GOT3 (cell line): ENCODE measurements around the gene DUOXA1.

Experiments
- DNase-seq: peaks from one replicate; lab custom pipeline; 2025; ENCODE audit warnings: mixed read lengths; lab: John Stamatoyannopoulos, UW

The DUOXA1 gene, protein sequence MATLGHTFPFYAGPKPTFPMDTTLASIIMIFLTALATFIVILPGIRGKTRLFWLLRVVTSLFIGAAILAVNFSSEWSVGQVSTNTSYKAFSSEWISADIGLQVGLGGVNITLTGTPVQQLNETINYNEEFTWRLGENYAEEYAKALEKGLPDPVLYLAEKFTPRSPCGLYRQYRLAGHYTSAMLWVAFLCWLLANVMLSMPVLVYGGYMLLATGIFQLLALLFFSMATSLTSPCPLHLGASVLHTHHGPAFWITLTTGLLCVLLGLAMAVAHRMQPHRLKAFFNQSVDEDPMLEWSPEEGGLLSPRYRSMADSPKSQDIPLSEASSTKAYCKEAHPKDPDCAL

GRCh38 chr15:45129651-45130129 is at the start of gene DUOXA1, which contains the start of gene DUOX1:
TSS of gene DUOXA1 (minus strand) at chr15:45129879. CDS start at chr15:45123014, 6,865 bp downstream.
TSS of gene DUOX1 (plus strand) at chr15:45129994. CDS start at chr15:45131967, 1,973 bp downstream.
- DNase-seq = no peak

GRCh38 chr15:45177285-45177684 is 47.6 kb upstream of the DUOXA1 start:
- DNase-seq = no peak

DNA sequence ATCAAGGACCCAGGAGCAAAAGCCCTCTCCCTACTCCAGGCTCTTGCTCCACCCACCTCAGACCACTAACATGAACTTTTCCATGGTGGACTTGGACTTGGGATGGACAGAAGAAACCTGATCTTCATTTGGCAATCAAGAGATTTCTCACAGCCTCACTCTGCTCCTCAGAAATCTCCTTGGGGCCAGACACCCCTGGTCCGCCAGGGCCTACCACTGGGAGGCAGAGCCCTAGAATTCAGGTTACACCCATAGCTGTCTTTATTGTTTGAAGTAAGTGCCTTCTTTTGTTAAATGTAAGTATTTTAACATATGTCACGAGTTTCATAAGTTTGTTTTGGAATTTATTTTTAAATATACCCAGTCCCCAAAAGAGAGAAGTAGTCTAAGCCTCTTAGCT is 44.9 kb upstream of the DUOXA1 start:
- no peak for DNase-seq

DNA sequence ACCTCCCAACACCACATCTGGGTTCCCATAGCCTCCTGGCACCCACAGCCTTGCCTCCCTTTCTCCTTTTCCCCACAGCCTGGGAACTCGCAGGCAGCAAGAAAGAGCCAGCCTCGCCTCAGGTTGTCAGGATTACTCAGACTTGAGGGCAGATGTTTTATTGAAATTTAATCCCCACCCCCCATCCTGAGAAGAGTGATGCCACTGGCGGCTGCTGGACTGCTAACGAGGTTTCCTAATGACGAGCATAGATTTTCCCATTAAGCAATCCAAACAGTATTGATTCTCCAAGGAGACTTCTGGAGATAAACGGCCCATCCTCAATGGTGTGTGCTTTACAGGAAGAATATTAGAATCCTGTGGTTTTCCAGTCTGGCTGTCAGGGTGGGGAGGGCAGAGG is 44.4 kb upstream of the DUOXA1 start:
- DNase-seq = no peak

GRCh38 chr15:45171912-45172311 is 42.2 kb upstream of the DUOXA1 start:
- no peak for DNase-seq

DNA sequence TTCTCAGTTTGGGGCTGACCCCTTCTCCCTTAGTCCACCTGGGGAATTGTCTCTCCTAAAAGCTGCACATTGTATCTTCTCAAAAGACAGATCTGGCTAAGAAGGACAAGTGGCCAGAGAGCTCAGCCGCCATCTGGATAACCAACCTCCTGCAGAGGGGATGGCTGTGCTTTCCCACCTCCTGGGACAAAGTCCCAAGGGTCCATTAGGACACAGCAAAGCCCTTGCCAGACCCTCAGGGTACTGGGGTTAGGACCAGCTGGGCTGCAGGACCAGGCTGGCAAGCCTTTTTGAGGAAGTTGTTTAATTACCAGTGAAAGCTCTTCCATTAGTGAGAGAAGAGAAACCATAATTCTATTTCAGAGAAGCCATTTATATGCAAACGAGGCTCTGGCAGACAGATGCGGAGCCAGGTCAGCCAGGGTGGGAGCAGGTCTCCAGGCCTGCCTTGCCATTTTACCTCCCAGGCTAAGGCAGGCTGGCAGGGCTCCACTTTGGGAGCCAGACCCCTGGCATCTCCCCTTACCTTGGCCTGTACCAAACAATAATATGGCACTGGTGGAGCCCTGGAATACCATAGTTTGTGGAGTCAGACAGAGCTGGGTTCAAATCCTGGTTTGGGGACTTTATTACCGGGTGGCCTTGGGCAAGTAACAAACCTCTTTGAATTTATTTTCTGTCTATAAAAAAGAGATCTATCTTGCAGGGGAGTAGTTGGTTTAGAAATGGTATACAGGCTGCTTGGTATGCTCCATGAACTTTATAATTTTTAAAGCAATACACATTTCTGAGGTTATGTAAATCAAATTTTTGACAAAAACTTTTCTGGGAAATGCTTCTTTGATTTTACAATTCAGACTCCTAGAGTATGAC is 40.2 kb upstream of the DUOXA1 start:
- DNase-seq = no peak

GRCh38 chr15:45168751-45169551 is 39.3 kb upstream of the DUOXA1 start:
- DNase-seq = no peak

DNA sequence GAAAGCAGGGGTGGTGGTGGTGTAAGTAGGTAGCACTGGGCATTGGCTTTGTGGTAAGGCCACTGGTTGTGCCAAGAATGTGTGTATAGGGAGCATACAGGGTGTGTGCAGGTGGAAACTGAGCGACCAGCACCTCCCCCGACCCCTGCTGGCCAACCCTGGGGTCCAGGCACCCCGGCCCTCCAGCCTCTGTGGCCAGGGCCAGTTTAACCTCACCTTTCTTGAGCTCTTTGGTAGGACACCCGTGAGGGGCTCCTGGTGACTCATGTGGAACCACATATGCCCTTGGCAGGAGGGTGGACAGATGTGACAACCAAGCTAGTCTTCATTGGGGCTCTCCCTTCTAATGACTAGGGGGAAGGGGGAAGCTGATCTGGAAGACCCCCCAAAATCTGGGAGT is 38.6 kb upstream of the DUOXA1 start:
- DNase-seq = no peak

GRCh38 chr15:45167631-45168205 is 38.0 kb upstream of the DUOXA1 start:
- DNase-seq = no peak

DNA sequence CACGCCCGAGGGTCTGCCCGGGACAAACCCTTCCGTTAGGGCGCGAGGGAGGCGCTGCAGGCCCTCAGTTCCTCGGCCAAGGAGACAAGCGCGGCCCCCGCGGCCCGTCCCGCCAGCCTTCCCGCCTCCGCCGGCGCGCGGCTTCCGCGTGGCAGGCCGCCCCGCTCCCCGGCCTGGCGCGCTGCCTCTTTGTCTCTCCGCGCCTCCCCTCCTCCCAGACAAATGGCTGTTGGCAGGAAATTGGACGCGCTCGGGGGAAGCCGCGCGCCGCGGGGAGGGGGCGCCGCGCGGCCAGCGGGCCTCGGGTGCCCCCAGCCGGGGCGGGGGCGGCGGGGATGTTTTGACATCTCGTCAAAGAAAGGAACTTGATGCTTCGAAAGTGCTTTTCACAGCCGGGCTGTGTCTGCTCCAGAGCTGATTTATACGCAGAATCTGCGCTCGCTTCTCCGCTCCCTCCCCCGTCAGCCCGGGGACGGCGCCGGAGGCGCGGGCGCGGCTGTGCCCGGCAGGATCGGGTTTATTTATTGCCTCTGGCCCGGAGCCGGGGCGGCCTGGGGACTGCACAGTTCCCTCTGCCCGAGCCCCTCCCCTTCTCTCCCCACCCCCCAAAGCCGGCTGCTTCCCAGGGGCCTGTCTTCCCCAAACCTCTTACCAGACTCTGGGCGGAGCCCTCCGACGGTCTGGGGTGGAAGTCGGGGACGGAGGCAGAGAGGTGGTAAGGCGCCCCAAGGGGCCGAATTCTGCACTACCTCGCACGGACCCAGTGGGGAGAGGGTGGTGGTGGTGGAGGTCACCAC is 37.4 kb upstream of the DUOXA1 start:
- peak; percentile 21 for DNase-seq

- DNase-seq = no peak
These were observed 35.9 kb upstream of the DUOXA1 start for GRCh38 chr15:45165536-45165935.

DNA sequence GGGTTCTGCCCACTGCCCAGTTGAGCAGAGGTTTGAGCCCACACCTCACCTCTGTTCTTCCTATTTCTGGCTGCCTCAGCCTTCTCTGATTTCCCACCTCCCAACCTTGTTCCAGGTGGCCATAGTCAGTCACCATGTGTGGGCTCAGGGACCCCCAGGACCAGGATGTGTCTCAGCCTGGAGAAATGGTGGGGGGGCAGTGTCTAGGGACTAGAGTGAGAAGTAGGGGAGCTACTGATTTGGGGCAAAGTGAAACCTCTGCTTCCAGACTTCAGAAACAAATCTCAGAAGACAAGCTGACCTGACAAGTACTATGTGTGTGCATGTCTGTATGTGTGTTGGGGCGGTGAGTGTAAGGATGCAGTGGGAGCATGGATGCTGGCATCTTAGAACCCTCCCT is 35.2 kb upstream of the DUOXA1 start:
- no peak for DNase-seq

- DNase-seq = no peak
These were observed 33.8 kb upstream of the DUOXA1 start for GRCh38 chr15:45163508-45163856.

- DNase-seq = peak; percentile 54
These were observed 33.3 kb upstream of the DUOXA1 start for GRCh38 chr15:45162771-45163507.

DNA sequence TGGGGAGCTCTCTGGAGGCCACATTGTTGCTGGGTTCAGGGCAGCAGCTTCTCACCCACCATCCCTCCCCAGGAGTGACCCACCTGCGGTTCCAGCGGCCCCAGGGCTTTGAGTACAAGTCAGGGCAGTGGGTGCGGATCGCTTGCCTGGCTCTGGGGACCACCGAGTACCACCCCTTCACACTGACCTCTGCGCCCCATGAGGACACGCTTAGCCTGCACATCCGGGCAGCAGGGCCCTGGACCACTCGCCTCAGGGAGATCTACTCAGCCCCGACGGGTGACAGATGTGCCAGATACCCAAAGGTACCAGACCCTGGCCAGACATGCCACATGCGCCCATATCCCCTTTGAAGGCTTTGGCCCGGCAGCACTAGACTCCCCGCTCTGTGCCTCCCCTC is 32.0 kb upstream of the DUOXA1 start:
- no peak for DNase-seq

GRCh38 chr15:45157974-45158373 is 28.3 kb upstream of the DUOXA1 start:
- DNase-seq = peak; percentile 22

DNA sequence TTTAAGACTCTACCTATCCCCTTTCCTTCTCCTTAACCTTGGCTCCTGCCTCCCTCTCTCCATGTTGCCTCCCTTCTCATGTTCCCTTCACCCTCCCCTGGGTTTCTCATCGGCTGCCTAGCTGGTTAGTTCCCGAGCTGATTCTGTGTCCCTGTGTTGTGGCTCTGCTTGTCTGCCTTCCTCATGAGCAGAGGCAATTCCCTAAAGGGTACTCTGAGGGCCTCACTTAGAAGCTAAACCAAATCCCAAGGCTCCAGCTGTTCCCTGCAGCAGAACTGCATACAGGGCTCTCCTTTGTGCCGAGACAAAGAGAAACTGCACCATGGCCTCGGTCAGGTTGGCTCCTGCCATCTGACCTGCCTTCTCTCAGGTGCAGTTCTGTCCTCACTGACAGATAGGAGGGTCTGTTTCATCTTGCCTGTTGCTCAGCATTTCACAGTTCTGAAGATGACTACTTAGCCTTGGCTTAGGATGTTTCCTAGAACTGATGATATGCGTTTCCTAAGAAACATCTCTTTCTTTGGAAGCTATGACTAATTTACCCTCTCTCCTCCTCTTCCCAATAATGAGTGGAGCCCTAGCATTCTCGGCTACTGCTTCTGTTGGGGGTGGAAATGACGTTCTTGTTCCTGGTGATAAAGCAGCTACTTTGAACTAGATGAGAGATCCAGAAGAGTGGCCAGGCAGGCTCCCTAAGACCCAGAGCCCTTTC is 27.2 kb upstream of the DUOXA1 start:
- no peak for DNase-seq

- DNase-seq = no peak
These were observed 26.1 kb upstream of the DUOXA1 start for GRCh38 chr15:45155739-45156138.

GRCh38 chr15:45151998-45152828 is 22.5 kb upstream of the DUOXA1 start:
- no peak for DNase-seq
